Adrenal gland (tissue), 12 donors: ENCODE results near the gene FRMD5. TPM values are rescaled to one million over a fixed set of nuclear protein-coding genes. Genes with fewer than 3 reads are reported as not detected.

ENCODE experiments used
- DNase-seq, 7 donors: peaks; one replicate each; pipeline ENCODE4 v3.0.0-alpha.2; 2019 to 2020
- H3K27ac ChIP-seq, 5 donors: fragments of 200-600 bp; sonication (generic) in 4 of 5; 1 replicate in 3 of 5; 2 replicates in 2 of 5; pipeline versions ENCODE4 v1.5.1 to v1.8.0; 2016 to 2020; ENCODE audit warnings: mild to moderate bottlenecking in 1 of 5
- H3K27me3 ChIP-seq: fragments of 200-600 bp; 2 replicates; pipeline ENCODE4 v1.8.0; 2021
- H3K36me3 ChIP-seq, 2 donors: fragments of 200-600 bp; replicated peaks in 1 of 2; 1 replicate in 1 of 2; 2 replicates in 1 of 2; pipeline versions ENCODE4 v1.5.1 to v1.8.0; 2018 to 2022
- H3K4me1 ChIP-seq, 2 donors: fragments of 200-600 bp; replicated peaks in 1 of 2; 1 replicate in 1 of 2; 2 replicates in 1 of 2; pipeline versions ENCODE4 v1.5.1 to v1.8.0; 2018 to 2021
- H3K4me3 ChIP-seq, 4 donors: fragments of 200-600 bp; sonication (generic) in 3 of 4; one replicate each; pipeline ENCODE4 v1.5.1; 2016 to 2018
- H3K9me3 ChIP-seq, 3 donors: fragments of 200-600 bp; sonication (generic) in 1 of 3; replicated peaks in 1 of 3; 1 replicate in 2 of 3; 2 replicates in 1 of 3; pipeline versions ENCODE4 v1.5.1 to v1.8.0; 2016 to 2021
- POLR2A ChIP-seq, 2 donors: fragments of 450-650 bp; IDR thresholded peaks; one replicate each; pipeline ENCODE4 v1.6.1; 2017; ENCODE audit warnings: antibody characterized with exemption in 2 of 2, mild to moderate bottlenecking in 2 of 2, moderate library complexity in 1 of 2
- WGBS, 4 donors: extraction: QIAGEN DNeasy Blood & Tissue Kit in 2 of 4; methylation state at CpG; one replicate each; pipeline versions ENCODE4 v1.1.5 to v1.1.7; 2013 to 2017; 5-methylcytosine and 5-hydroxymethylcytosine counted together
- intact Hi-C, 2 donors: fragments of 100-400 bp; cut with DNase I; formaldehyde crosslinking; loops; one replicate each; pipeline versions ENCODE4 v1.14.1 to v1.15.0; 2022 to 2023
- polyA plus RNA-seq, 3 donors: library from polyadenylated mRNA; stranded (reverse); fragments of 200-250 nt in 2 of 3; fragments of 350-450 nt in 1 of 3; fragmentation: Illumina TruSeq in 1 of 3; extraction: RNeasy Lipid Tissue Mini Kit (QIAGEN cat#74804) in 1 of 3; gene quantifications; one replicate each; pipeline ENCODE4 v1.2.3, GENCODE V29; 2013 to 2014
- total RNA-seq, 9 donors: library from RNA; depleted of rRNA in 4 of 9; stranded (reverse); fragments of >200 nt in 4 of 9; fragments of 120-200 nt in 1 of 9; fragmentation: NEBNext Ultra II Directional in 1 of 9; extraction: Animal tissue kit (Norgen Biotek cat#: 25700) in 1 of 9; gene quantifications; one replicate each; pipeline versions ENCODE4 v1.1.0 to v1.2.4, GENCODE V29; 2013 to 2023
- TF ChIP-seq, protein P1 (sequence below), 6 experiments: fragments of 450-650 bp in 4 of 6; fragments of 200-600 bp in 2 of 6; sonication (generic) in 1 of 6; IDR thresholded peaks; 1 replicate in 5 of 6; 2 replicates in 1 of 6; pipeline versions ENCODE4 v1.5.1 to v1.8.0; 2016 to 2021; ENCODE audit warnings: antibody characterized with exemption in 6 of 6, mild to moderate bottlenecking in 2 of 6, moderate library complexity in 1 of 6
- donor health status: healthy with polysubstance abuse.
- donor health status: Bipolar disorder and iron deficiency.
- donor health status: DM: yes; HTN: yes; CAD: no.
- donor health status: DM: no; HTN: no; CAD: no.
- donor health status: DM: no; HTN: no; CAD: no.
- donor health status: DM: yes; HTN: yes; CAD: no.

Gene FRMD5
- total and polyA plus RNA-seq, 12 donors: 2.9 to 53.8 (median 12.1) TPM

DNA sequence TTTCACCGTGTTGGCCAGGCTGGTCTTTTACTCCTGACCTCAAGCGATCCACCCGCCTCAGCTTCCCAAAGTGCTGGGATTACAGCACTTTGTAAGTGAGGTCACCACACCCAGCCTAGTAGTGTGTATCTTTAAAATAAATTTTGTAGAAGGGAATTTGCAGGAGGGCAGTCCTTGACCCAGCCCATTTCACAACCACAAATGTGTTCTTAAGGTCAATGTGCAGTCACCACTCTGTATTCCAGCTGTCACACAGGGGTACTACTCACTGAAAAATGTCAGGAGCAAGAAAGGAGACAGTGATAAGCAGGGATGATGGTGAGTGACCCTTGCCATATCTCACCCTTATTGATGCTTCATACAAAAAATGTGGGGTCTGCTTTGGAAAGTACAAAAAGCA lies 98.5 kb downstream of the FRMD5 start:
- DNase-seq: peak in 2 of 7 donors; percentile 23 to 26
- Histone ChIP-seq H3K36me3 (no peaks in the 10 kb centered on the region), H3K4me1 (peaks cover 0 to 9% of the 10 kb centered on the region in 2 donors), H3K9me3 (no peaks in the 10 kb centered on the region), H3K27ac (no peak overlapping the region), H3K4me3 (no peak overlapping the region), H3K27me3 (no peaks in the 10 kb centered on the region)
- TF ChIP-seq POLR2A (IDR thresholded peaks at IDR 0.05): no peak
- TF ChIP-seq, protein P1, sequence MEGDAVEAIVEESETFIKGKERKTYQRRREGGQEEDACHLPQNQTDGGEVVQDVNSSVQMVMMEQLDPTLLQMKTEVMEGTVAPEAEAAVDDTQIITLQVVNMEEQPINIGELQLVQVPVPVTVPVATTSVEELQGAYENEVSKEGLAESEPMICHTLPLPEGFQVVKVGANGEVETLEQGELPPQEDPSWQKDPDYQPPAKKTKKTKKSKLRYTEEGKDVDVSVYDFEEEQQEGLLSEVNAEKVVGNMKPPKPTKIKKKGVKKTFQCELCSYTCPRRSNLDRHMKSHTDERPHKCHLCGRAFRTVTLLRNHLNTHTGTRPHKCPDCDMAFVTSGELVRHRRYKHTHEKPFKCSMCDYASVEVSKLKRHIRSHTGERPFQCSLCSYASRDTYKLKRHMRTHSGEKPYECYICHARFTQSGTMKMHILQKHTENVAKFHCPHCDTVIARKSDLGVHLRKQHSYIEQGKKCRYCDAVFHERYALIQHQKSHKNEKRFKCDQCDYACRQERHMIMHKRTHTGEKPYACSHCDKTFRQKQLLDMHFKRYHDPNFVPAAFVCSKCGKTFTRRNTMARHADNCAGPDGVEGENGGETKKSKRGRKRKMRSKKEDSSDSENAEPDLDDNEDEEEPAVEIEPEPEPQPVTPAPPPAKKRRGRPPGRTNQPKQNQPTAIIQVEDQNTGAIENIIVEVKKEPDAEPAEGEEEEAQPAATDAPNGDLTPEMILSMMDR (IDR thresholded peaks at IDR 0.05): no peak
- 87 to 96% (median 90%) methylated on average over 3 of the region's 3 CpGs for WGBS, 4 donors
- intact Hi-C loops: no loop called here

GRCh38 chr15:44094781-44095180 lies 100.3 kb downstream of the FRMD5 start:
- 88 to 95% (median 93%) methylated on average over 3 of the region's 3 CpGs for WGBS, 4 donors

GRCh38 chr15:44093836-44094235 lies 101.2 kb downstream of the FRMD5 start:
- TF ChIP-seq, protein P1 (IDR thresholded peaks at IDR 0.05): no peak
- no peak for TF ChIP-seq POLR2A (IDR thresholded peaks at IDR 0.05)
- DNase-seq: no peak
- Histone ChIP-seq H3K27ac (no peak overlapping the region), H3K9me3 (no peaks in the 10 kb centered on the region), H3K4me3 (no peak overlapping the region), H3K4me1 (peaks cover 0 to 12% of the 10 kb centered on the region in 2 donors), H3K36me3 (no peaks in the 10 kb centered on the region), H3K27me3 (no peaks in the 10 kb centered on the region)
- intact Hi-C loops: no loop called here
- WGBS, 4 donors: 97 to 99% (median 98%) methylated on average over 3 of the region's 3 CpGs

More at GRCh38 chr15:44094781-44095180, 100.3 kb downstream of the FRMD5 start:
- peaks cover 0 to 12% of the 10 kb centered on the region in 2 donors for H3K4me1 ChIP-seq
- intact Hi-C loops: no loop called here
- H3K36me3 ChIP-seq: no peaks in the 10 kb centered on the region
- H3K27ac ChIP-seq: no peak overlapping the region
- TF ChIP-seq POLR2A (IDR thresholded peaks at IDR 0.05): no peak
- TF ChIP-seq, protein P1 (IDR thresholded peaks at IDR 0.05): no peak
- DNase-seq: no peak
- H3K9me3 ChIP-seq: no peaks in the 10 kb centered on the region
- H3K27me3 ChIP-seq: no peaks in the 10 kb centered on the region
- H3K4me3 ChIP-seq: no peak overlapping the region

DNA sequence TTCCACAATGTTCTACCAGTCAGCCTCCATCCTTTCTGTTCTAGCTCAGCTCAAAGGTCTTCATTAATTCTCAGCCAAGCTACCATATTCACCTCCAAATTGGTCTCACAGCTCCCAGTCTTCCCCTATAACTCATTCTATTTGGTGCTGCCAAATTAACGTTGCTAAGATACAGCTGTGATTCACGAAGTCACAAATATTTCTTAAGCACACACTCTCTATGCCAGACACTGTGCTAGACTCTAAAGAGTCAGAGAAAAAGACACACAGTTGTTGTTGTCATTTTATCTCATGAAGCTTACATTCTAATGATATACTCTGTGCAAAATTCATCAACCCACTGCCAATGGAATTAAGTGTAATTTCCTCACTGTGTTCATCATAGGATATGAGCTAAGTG lies 102.8 kb downstream of the FRMD5 start:
- Histone ChIP-seq H3K27me3 (no peaks in the 10 kb centered on the region), H3K9me3 (no peaks in the 10 kb centered on the region), H3K27ac (no peak overlapping the region), H3K36me3 (no peaks in the 10 kb centered on the region), H3K4me3 (no peak overlapping the region), H3K4me1 (peaks cover 0 to 12% of the 10 kb centered on the region in 2 donors)
- no peak for DNase-seq
- whole genome bisulfite sequencing, 4 donors: 33 to 43% (median 39%) methylated on average over 2 of the region's 2 CpGs
- intact Hi-C loops: no loop called here
- no peak for TF ChIP-seq POLR2A (IDR thresholded peaks at IDR 0.05)
- TF ChIP-seq, protein P1 (IDR thresholded peaks at IDR 0.05): no peak
